Parathyroid adenoma (tissue), 2 donors: ENCODE data around the gene ARHGEF4.

ENCODE experiments used
- H2AFZ ChIP-seq: fragments of 300-600 bp; sonication (generic); one replicate; pipeline ENCODE4 v1.7.0; 2017; ENCODE audit warnings: antibody characterized with exemption, mild to moderate bottlenecking
- H3K27ac ChIP-seq: fragments of 300-600 bp; sonication (generic); one replicate; pipeline ENCODE4 v1.7.0; 2017
- H3K27me3 ChIP-seq: fragments of 300-600 bp; sonication (generic); one replicate; pipeline ENCODE4 v1.7.0; 2017; ENCODE audit warnings: low read length; ENCODE audit not compliant: control insufficient read depth, insufficient read depth
- H3K36me3 ChIP-seq: fragments of 300-600 bp; sonication (generic); one replicate; pipeline ENCODE4 v1.7.0; 2017; ENCODE audit warnings: low read length; ENCODE audit not compliant: control insufficient read depth, insufficient read depth
- H3K4me1 ChIP-seq: fragments of 300-600 bp; sonication (generic); one replicate; pipeline ENCODE4 v1.7.0; 2017; ENCODE audit warnings: control low read depth
- H3K4me2 ChIP-seq: fragments of 300-600 bp; sonication (generic); one replicate; pipeline ENCODE4 v1.7.0; 2017; ENCODE audit warnings: low read length
- H3K4me3 ChIP-seq: fragments of 300-600 bp; sonication (generic); one replicate; pipeline ENCODE4 v1.7.0; 2017; ENCODE audit warnings: low read depth, low read length
- H3K79me2 ChIP-seq: fragments of 300-600 bp; sonication (generic); one replicate; pipeline ENCODE4 v1.7.0; 2017; ENCODE audit warnings: control low read depth
- H3K9ac ChIP-seq: fragments of 300-600 bp; sonication (generic); one replicate; pipeline ENCODE4 v1.7.0; 2017; ENCODE audit warnings: mild to moderate bottlenecking
- H3K9me3 ChIP-seq: fragments of 300-600 bp; sonication (generic); one replicate; pipeline ENCODE4 v1.7.0; 2017; ENCODE audit warnings: low read length; ENCODE audit not compliant: control insufficient read depth
- CTCF ChIP-seq: fragments of 300-600 bp; sonication (generic); IDR thresholded peaks from one replicate; pipeline ENCODE4 v1.7.0; 2017; ENCODE audit warnings: antibody characterized with exemption, mild to moderate bottlenecking
- donor health status: primary hyperparathyroidism.

The ARHGEF4 gene

GRCh38 chr2:130872741-130873125, 36.0 kb downstream of the ARHGEF4 start:
- Histone ChIP-seq H3K79me2 (no peaks in the 10 kb centered on the region), H2AFZ (no peak overlapping the region), H3K36me3 (no peaks in the 10 kb centered on the region), H3K9me3 (no peaks in the 10 kb centered on the region), H3K27me3 (no peaks in the 10 kb centered on the region), H3K27ac (no peak overlapping the region), H3K9ac (no peak overlapping the region), H3K4me3 (no peak overlapping the region), H3K4me1 (no peaks in the 10 kb centered on the region), H3K4me2 (no peak overlapping the region)
- no peak for TF ChIP-seq CTCF

GRCh38 chr2:130873700-130874346, 37.1 kb downstream of the ARHGEF4 start:
- Histone ChIP-seq H3K9me3 (no peaks in the 10 kb centered on the region), H3K27ac (no peak overlapping the region), H3K4me2 (no peak overlapping the region), H3K4me1 (no peaks in the 10 kb centered on the region), H2AFZ (no peak overlapping the region), H3K36me3 (no peaks in the 10 kb centered on the region), H3K79me2 (no peaks in the 10 kb centered on the region), H3K9ac (no peak overlapping the region), H3K27me3 (no peaks in the 10 kb centered on the region), H3K4me3 (no peak overlapping the region)
- TF ChIP-seq CTCF = peak; percentile 59

GRCh38 chr2:130874512-130874911, 37.8 kb downstream of the ARHGEF4 start:
- no peak overlapping the region for H3K27ac ChIP-seq
- H3K4me2 ChIP-seq = no peak overlapping the region
- TF ChIP-seq CTCF = no peak
- no peaks in the 10 kb centered on the region for H3K36me3 ChIP-seq
- no peak overlapping the region for H2AFZ ChIP-seq
- H3K79me2 ChIP-seq = no peaks in the 10 kb centered on the region
- H3K27me3 ChIP-seq = no peaks in the 10 kb centered on the region
- no peaks in the 10 kb centered on the region for H3K9me3 ChIP-seq
- no peak overlapping the region for H3K9ac ChIP-seq
- no peaks in the 10 kb centered on the region for H3K4me1 ChIP-seq
- H3K4me3 ChIP-seq = no peak overlapping the region

GRCh38 chr2:130875935-130876334, 39.2 kb downstream of the ARHGEF4 start:
- no peaks in the 10 kb centered on the region for H3K27me3 ChIP-seq
- H3K36me3 ChIP-seq = no peaks in the 10 kb centered on the region
- no peak for TF ChIP-seq CTCF
- H3K9me3 ChIP-seq = no peaks in the 10 kb centered on the region
- H3K4me3 ChIP-seq = no peak overlapping the region
- H3K79me2 ChIP-seq = no peaks in the 10 kb centered on the region
- H3K9ac ChIP-seq = no peak overlapping the region
- no peak overlapping the region for H2AFZ ChIP-seq
- no peak overlapping the region for H3K27ac ChIP-seq
- no peaks in the 10 kb centered on the region for H3K4me1 ChIP-seq
- no peak overlapping the region for H3K4me2 ChIP-seq

- Histone ChIP-seq H3K9me3 (no peaks in the 10 kb centered on the region), H3K27ac (no peak overlapping the region), H3K9ac (no peak overlapping the region), H3K36me3 (no peaks in the 10 kb centered on the region), H3K27me3 (no peaks in the 10 kb centered on the region), H3K4me1 (no peaks in the 10 kb centered on the region), H2AFZ (no peak overlapping the region), H3K4me3 (no peak overlapping the region), H3K4me2 (no peak overlapping the region), H3K79me2 (no peaks in the 10 kb centered on the region)
- no peak for TF ChIP-seq CTCF
Measured at GRCh38 chr2:130877258-130877657, 40.5 kb downstream of the ARHGEF4 start.
